Occipital lobe (tissue), 2 donors: ENCODE measurements around the gene SKAP2. TPM values are rescaled to one million over a fixed set of nuclear protein-coding genes. Genes with fewer than 3 reads are reported as not detected.

Experiments
- DNase-seq: peaks from one replicate; lab custom pipeline; 2025; lab: John Stamatoyannopoulos, UW
- total RNA-seq: library from RNA; depleted of rRNA; stranded (reverse); fragments of >200 nt; gene quantifications from one replicate; pipeline ENCODE4 v1.2.3, GENCODE V29; 2014

The SKAP2 gene
- total RNA-seq, 1 donor from 2014 or later: 1.2 TPM

DNA sequence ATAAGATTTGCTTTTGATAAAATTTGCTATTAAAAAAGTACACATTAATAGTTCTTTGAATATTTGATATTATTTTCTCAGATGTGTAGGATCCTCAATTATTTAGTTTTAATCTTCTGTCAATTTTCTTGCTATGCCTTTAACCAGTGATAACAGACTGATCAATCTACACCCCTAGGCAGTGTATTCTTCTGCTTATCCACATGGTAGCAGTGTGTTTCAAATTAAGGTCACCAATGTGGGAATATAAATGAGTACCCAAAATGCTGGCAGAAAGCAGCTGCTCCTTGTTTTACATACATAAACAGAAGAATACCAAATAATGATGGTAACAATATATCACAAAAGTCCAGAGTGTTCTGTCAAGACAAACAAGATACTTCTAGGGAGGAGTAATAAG lies 87.0 kb downstream of the SKAP2 start:
- DNase-seq: no peak

DNA sequence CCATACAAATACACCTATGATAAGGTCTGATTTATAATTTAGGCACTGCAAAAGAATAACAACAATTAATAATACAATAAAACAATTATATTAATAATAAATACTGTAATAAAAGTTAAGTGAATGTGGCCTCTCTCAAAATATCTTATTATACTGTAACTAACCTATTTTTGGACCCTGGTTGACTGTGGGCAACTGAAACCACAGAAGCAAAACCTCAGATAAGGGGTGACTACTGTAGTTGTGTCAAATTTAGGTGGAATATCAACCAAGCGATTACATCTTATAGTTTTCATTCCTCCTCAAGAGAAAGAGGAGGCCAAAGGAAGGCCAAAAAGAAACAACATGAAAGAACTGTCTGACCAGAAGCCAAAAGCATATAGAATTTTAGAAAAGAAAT lies 103.9 kb downstream of the SKAP2 start:
- DNase-seq: no peak

- no peak for DNase-seq
Observed at GRCh38 chr7:26759108-26759507, 105.3 kb downstream of the SKAP2 start.

DNA sequence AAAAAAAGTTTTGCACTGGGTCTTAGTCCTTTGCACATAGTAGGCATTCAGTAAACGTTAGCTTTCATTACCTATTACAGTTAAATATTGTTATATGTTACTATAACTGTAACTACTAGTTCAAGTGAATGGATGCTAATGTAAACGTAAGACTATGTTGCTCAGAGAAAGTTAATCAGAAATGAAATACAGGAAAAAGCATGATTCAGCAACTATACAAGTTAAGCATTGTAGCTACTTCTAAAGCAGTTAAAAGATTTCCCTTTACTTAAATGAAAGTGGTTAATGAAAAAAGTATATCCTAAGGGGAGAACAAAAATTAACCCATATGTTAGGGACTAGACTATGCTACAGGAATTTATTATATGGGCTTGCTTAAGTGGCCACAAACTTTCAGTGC lies 121.2 kb downstream of the SKAP2 start:
- no peak for DNase-seq

- DNase-seq: no peak
Observed at GRCh38 chr7:26735976-26736600, 128.3 kb downstream of the SKAP2 start.

GRCh38 chr7:26729150-26729775 lies 135.1 kb downstream of the SKAP2 start:
- DNase-seq: no peak

DNA sequence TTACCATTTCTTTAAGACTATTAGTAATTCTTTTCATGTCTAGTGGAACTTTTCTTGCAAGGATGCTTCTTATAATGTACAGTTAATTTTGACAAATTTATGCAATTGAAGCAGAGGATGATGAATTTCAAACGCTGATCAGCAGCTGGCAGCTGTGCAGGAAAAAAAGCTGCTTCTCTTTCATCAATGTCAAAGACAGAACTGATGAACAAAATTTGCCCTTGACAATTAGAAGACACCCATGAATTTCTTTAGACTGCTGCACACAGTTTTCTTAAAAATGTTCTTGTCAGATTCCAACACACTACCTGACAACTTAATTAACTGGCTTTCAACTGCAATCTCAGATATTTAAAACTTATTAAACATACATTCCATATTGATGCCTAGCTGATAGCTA lies 138.3 kb downstream of the SKAP2 start:
- DNase-seq: no peak

GRCh38 chr7:26724795-26725194 lies 139.6 kb downstream of the SKAP2 start:
- no peak for DNase-seq

DNA sequence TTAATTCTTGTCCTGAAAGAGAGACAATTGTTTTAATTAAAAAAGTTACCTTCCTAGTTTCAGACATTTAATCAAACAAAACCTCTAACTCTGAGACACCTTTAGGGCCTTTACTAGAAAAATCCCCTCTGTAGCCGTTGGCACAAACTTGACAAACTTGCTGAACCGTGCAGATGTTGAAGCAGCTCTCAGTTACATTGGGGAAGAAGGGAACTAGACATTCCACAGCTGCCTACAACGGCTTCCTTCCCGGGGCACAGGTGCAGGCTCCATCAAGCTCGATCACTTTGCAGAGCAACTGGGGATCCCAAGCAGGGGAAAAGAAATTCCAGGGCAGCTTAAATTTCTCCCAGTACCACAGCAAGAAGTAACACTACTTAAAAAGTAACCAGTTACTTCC lies 141.3 kb downstream of the SKAP2 start:
- no peak for DNase-seq

- DNase-seq: no peak
Observed at GRCh38 chr7:26721450-26721849, 142.9 kb downstream of the SKAP2 start.

GRCh38 chr7:26718063-26718462 lies 146.3 kb downstream of the SKAP2 start:
- DNase-seq: no peak

DNA sequence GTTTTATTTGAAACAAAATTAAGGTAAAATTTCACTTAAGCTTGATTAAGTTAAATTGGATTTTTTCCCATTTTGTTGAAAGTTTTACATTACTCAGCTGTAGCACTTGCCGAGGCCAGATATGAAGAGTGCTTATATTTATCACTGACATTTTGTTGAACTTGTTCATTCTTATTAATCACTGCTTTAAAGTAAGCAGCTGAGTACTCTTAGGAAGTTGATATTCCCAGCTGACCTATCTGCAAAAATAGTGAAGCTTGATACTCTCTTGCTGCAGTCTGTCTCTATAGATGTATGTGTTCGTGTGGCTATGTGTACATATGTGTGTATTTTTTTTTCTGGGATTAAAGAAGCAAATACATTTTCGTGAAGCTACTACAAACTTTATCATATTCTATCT lies 150.0 kb downstream of the SKAP2 start:
- DNase-seq: no peak

DNA sequence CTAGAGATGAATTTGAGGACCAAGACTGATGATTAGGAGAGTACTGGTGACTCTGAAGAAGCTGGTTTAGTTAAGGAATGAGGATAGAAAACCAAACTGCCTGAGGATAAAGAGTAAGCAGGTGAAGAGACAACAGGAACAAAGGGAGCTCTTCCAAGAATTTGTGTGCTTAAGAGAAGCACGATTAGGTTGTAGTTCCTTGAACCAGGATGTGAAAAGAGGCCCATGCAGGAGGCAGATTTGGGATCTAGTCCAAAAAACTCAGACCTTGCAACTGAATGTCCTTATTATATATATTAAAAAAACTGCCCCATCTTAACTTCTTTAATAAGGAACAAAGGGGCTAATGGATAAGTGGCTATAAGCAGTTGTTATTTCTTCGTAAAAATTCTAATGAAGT lies 150.4 kb downstream of the SKAP2 start:
- DNase-seq: no peak

- DNase-seq: no peak
Observed at GRCh38 chr7:26709210-26709990, 155.0 kb downstream of the SKAP2 start.

DNA sequence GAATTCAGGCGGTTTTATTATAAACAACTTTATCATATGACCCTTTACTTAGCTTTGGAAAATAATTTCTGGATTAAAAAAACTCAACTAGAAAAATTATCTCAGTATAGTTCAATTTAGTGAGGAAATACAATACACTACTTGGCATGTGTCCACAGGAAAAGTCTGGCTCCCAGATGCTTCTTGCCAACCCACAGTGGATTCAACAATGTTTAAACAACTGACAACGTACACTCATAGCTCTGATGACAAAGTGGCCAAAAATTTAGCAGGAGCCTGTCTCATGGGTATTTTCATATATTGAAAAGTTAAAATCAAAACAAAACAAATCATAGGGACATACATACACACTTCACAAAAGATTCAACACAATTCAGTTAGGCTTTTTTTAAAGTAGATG lies 158.8 kb downstream of the SKAP2 start:
- DNase-seq: no peak

DNA sequence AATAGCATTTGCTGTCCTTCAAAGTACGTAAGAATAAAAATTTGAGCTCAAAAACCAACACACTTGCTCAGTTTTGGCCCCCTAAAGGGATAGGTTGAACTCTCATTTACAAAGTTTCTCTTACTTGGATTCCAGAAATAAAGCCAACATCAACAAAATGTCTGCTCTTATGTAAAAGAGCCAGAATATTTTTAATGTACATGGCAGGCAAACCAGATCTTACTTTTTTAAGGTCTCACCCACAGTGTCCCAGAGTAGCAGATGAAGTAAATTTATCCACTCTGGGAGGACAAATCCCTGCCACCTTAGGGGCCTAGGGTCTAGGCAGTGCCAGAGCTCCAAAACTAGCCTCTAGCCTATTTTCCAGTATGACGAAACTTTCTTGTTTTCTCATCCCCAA lies 159.6 kb downstream of the SKAP2 start:
- DNase-seq: no peak

- DNase-seq: no peak
Observed at GRCh38 chr7:26704036-26704435, 160.4 kb downstream of the SKAP2 start.

DNA sequence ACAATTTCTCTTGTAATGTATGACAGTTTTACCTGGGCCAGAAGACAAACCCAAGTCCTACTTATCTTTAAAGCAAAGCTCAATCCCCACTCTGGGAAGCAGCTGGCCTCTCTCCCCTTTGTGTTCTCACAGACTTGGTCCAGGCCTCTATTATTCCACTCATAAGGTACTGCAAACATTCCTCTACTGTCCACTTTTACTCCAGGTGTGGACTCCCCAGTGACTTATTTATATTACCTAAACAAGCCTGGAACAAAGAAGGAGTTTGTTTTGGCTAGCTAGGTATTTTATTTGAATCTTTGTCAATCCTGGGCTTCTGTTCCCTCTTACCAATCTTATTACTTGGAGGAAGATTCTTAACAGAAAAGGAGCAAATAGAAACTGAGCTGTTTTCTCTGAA lies 163.5 kb downstream of the SKAP2 start:
- no peak for DNase-seq

DNA sequence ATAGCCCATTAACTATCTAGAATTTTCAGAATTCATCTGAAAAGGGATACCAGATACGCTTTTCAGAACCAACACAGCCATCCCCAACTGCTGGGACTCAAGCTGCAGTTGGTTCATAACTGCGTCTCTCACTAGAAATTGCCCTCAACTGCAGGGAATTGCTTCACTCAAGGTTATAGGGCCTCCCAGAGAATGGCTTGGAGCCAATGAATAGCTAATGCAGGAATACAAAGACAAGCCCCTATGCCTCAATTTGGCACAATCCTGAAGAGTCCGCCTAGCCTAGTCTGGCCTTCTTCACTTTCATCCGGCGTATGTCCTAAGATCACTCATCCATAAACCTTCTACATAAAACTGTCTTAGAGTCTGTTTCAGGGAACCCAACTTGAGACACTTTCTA lies 164.0 kb downstream of the SKAP2 start:
- no peak for DNase-seq

DNA sequence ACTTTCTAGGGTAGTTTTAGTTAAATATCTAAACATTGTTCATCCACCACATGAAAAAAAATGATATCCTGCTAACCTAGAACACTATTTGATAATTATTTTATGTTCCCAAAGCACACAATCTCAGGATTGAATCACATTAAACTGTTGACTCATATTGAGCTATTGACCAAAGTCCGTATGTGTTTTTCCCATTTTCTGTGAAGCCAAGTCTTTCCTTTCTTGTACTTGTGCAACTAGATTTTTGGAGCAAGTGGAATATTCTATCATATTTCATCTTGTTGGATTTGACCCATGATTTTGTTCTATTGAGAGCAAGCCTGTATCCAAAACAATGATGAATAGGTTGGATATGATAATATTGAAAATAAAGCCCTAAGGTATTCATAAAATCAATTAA lies 164.6 kb downstream of the SKAP2 start:
- no peak for DNase-seq

DNA sequence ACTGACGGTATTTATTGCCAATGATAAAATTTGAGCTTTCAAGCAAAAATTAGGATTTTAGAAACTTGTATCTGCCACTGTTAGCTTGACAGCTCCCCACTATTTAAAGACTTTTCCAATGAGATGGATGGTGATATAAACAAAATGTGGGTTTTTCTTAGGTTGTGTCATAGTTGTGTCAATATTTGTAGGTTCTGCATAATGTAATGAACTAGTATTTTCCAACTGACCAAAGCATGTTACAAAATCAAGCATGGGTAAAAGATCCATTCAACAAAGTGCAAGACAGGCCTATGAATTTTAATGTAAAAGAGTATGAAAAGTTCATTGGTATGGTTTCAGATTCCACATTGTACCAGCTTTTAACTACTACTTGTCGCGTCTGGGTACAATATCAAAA lies 165.6 kb downstream of the SKAP2 start:
- DNase-seq: no peak

- DNase-seq: no peak
Observed at GRCh38 chr7:26698194-26698593, 166.2 kb downstream of the SKAP2 start.

DNA sequence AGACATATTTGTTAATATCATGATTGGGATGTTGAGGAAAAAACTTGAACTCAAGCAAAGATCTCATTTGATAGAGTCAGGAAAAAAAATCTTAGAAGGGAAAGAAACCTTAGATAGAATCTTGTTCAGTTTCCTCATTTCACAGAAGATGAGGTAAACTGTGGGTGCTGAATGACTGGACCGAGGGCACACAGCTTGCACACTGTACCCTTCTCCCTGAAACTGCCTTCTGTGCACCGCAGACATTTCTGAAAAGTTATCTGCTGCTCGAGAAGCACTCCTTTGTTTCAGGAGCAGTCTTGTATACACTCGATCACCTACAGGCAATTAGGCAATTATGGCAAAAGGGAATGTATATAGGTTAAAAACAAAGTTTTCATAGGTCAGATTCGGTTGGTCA lies 167.4 kb downstream of the SKAP2 start:
- no peak for DNase-seq
